CD1c-positive myeloid dendritic cell (primary cell): Measurements from ENCODE around the gene SHMT2.

Experiments used
- DNase-seq: peaks from one replicate; pipeline ENCODE4 v3.0.0-alpha.2; 2016; ENCODE audit errors: extremely low spot score

SHMT2 gene

GRCh38 chr12:57198329-57198728, 31.2 kb upstream of the SHMT2 start:
- no peak for DNase-seq

GRCh38 chr12:57199191-57199590, 30.3 kb upstream of the SHMT2 start:
- no peak for DNase-seq

DNA sequence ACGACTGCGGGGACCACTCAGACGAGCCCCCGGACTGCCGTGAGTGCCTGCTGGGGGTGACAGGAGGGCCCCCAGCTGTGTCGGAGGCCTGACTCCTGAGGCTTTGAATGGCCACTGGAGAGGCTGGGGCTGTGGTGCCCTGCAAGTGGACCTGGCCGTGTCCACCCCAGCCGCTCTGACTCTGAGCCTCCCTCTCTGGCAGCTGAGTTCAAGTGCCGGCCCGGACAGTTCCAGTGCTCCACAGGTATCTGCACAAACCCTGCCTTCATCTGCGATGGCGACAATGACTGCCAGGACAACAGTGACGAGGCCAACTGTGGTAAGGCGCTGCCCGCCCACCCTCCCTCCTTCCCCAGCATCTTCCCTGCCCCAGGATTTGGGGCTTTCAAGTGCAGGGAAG, 29.0 kb upstream of the SHMT2 start:
- DNase-seq, result no peak

GRCh38 chr12:57201219-57201618, 28.3 kb upstream of the SHMT2 start:
- no peak for DNase-seq

DNA sequence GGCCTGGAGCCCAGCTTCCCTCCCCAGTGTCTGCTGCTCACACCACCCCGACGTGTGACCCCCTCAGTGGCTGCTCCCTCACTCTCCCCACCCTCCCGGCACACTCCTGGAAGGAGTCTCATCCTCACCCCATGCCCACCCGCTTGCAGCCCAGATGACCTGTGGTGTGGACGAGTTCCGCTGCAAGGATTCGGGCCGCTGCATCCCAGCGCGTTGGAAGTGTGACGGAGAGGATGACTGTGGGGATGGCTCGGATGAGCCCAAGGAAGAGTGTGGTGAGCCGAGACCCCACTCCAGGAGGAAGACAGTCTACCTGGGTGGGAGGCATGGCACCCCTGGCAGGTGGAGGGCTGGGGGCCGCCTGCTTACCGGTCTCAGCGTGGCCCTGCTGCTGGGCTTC, 27.9 kb upstream of the SHMT2 start:
- DNase-seq, result no peak

GRCh38 chr12:57202321-57202720, 27.2 kb upstream of the SHMT2 start:
- DNase-seq, result no peak

GRCh38 chr12:57203201-57203600, 26.3 kb upstream of the SHMT2 start:
- DNase-seq, result no peak

DNA sequence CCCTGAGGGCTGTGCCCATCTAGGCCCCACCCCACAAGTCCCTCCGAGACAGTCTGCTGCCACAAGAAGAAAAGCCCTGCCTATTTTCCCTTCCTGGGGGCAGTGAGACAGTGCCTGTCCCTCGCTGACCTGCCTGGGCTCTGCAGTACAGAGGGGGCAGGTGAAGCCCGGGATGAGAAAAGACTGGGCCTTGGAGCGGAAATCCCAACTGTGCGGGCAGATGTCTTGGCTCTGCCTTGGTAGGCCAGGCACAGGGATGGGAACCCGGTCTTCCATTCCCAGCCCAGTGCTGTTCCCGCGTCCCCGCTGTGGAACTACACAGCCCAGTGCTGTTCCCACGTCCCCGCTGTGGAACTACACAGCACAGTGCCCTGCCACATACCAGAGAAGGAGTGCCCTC, 25.7 kb upstream of the SHMT2 start:
- DNase-seq, result no peak

GRCh38 chr12:57204454-57204853, 25.1 kb upstream of the SHMT2 start:
- no peak for DNase-seq

- DNase-seq, result no peak
Measured at GRCh38 chr12:57205186-57205585, 24.3 kb upstream of the SHMT2 start.

DNA sequence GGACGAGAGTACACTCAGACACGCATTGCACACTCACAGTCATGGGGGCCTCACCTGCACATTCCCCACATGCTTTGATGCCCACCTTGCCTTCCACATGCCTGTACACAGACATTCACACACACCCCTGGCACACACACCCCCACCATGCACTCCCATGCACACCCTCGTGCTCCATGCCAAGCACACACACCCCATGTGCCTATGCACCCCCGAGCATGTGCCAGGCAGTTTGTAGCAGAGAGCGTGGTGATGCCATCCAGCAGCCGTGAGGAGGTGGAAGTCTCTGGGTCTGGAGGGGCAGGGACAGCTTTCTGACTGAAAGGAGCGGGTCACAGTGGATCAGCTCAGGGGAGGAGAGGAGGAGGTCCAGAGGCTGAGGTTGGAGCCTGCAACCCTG, 23.6 kb upstream of the SHMT2 start:
- DNase-seq, result no peak

DNA sequence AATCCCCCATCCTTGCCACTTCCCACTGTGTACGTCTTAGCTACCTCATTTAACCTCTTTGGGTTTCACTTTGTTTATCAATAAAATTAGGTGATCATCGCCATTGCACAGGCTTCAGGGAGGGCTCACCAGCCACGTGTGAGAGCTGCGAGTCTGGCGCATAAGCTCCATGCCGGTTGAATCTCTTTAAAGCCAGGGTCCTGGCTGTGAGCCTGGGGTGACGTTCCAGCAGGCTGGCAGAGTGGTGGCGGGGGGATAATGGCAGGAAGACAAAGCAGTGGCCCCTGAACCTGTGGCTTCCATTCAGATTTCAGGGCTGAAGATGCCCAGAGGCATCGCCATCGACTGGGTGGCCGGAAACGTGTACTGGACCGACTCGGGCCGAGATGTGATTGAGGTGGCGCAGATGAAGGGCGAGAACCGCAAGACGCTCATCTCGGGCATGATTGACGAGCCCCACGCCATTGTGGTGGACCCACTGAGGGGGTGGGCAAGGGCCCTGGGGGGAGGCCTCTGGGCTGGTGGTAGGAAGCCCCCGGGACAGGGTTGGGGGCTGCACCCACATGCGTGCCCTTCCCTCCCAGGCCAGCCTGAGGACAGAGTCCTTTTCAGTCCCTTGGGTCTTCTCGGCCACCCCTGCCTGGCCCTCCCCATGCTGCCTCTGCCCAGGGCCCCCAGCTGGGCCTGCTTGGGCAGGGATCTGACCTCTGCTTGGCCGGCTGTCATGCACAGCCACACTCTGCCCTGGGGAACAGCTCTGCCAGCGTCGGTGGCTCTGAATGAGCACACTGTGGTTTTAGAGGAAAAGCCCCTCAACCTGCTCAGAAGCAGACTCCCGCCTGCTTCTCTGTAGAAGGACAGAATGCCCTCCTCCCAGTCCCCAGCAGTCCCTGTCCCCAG, 21.5 kb upstream of the SHMT2 start:
- no peak for DNase-seq

DNA sequence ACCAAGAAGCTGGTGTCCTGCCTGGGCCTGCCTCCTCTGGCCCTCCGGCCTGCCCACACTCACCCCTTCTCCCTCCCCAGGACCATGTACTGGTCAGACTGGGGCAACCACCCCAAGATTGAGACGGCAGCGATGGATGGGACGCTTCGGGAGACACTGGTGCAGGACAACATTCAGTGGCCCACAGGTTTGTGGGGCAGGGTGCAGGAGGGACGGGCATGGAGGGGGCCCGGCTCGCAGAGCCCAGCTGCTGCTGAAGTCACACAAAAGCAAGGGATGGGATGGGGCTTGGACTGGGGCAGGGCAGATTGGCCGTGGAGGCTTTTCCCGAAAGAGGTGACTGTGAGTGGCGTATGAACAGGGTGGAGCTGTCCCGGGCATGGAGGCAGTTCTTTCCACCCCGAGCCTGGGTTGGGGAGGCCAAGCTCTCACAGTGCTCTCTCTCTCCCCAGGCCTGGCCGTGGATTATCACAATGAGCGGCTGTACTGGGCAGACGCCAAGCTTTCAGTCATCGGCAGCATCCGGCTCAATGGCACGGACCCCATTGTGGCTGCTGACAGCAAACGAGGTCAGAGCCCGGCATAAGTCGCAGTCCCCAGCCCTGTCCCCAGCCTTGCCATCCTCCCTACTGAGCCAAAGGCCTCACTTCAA, 20.8 kb upstream of the SHMT2 start:
- DNase-seq, result no peak

DNA sequence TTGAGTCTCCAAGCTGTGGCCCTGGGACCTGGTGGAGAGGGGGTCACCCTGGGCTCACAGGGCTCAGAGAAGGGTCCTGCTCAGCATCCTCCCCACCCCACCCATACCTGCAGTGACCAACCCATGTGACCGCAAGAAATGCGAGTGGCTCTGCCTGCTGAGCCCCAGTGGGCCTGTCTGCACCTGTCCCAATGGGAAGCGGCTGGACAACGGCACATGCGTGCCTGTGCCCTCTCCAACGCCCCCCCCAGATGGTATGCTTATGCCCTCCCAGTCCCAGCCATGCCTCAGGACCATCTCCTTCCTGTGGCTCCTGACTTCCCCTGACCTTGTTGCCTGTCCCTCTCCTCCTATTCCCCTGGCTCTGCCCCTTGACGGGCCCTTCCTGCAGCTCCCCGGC, 19.6 kb upstream of the SHMT2 start:
- DNase-seq, result no peak

DNA sequence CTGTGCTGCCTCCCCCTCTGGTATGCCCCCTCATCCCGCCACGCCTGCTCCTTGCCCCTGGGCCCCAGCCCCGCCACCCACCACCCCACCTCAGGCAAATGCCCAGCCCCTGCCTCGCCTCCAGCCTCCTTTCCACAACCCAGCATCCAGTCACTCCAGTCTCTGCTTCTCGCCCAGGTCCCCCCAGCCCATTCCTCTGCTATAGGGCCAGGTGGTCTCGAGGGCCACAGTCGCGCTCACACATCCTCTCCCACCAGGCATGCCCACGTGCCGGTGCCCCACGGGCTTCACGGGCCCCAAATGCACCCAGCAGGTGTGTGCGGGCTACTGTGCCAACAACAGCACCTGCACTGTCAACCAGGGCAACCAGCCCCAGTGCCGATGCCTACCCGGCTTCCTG, 19.1 kb upstream of the SHMT2 start:
- DNase-seq, result no peak

- DNase-seq, result no peak
Measured at GRCh38 chr12:57210926-57211692, 18.4 kb upstream of the SHMT2 start.

DNA sequence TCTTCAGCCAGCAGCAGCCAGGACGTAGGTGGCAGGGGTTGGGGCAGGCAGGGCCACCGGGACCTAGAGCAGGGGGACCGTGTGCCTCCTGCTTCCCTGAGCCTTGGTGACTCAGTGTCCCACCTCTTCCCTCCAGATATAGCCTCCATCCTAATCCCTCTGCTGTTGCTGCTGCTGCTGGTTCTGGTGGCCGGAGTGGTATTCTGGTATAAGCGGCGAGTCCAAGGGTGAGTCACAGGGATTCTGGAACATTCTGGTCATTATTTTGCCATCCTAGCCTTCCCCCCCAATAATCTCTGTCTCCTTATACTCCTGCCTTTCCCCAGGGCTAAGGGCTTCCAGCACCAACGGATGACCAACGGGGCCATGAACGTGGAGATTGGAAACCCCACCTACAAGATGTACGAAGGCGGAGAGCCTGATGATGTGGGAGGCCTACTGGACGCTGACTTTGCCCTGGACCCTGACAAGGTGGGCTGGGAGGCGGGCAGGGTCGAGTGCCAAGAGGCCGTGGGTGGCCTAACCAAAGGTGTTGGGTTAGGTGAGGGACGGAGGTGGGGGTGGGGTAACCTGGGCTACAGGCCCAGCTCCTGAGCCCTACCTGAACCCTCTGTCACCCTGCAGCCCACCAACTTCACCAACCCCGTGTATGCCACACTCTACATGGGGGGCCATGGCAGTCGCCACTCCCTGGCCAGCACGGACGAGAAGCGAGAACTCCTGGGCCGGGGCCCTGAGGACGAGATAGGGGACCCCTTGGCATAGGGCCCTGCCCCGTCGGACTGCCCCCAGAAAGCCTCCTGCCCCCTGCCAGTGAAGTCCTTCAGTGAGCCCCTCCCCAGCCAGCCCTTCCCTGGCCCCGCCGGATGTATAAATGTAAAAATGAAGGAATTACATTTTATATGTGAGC, 17.5 kb upstream of the SHMT2 start:
- no peak for DNase-seq

GRCh38 chr12:57212701-57213057, 16.8 kb upstream of the SHMT2 start:
- DNase-seq, result no peak

- peak; percentile 90 for DNase-seq
Measured at GRCh38 chr12:57213058-57213715, 16.3 kb upstream of the SHMT2 start.

DNA sequence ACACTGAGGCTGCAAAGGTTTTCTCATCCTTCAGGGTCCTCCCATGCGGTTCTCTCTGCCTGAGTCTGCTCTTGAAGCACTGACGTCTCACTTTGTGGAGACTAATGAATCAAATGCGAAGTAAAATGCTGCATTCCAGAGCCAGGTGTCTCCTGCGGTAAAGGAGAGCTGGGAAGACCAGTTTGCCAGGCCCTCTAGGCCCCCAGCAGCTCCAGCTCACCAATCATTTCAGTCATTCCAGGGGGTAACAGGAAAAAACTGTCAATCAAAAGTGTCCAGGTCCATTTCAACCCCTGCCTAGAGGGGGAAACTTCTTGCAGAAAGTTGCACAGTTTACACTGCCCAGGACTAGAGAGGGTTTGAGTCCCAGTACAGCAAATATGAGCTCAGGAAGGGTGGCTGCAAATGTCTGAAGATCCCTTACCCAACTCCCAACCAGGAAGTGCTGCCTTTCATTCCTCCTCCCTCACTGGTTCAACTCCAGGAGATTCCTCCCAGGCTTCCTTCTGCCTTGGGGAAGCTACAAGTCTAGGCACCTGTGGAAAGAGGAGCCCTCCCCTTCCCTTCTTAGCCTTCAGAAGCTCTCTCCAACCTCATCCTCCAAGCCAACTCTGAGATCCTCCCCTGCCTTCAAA, 15.6 kb upstream of the SHMT2 start:
- DNase-seq, result no peak

- peak; percentile 63 for DNase-seq
Measured at GRCh38 chr12:57214398-57214781, 15.1 kb upstream of the SHMT2 start.
